RWPE1 (cell line): Measurements from ENCODE around the gene CAMTA2.

ENCODE experiments used
- CTCF ChIA-PET: fragments of 350-600 bp; sonication (Branson Sonifier 250); formaldehyde crosslinking; extraction: SDS; loops from one replicate; lab custom pipeline; 2021; lab: Yijun Ruan, JAX
- POLR2A ChIA-PET: fragments of 400-600 bp; formaldehyde crosslinking; extraction: SDS; loops from one replicate; lab custom pipeline; 2020; ENCODE audit warnings: antibody characterized with exemption; ENCODE audit not compliant: low non-redundant PET; lab: Yijun Ruan, JAX
- DNase-seq: peaks from one replicate; pipeline ENCODE4 v3.0.0; 2012; ENCODE audit warnings: low spot score
- H3K27ac ChIP-seq: fragments of 450-650 bp; 2 replicates; pipeline ENCODE4 v1.5.1; 2017
- TF ChIP-seq, protein P1 (sequence below): fragments of 450-650 bp; conservative IDR thresholded peaks from 2 replicates; pipeline ENCODE4 v1.5.1; 2017; ENCODE audit warnings: low read depth, mild to moderate bottlenecking

CAMTA2 gene

DNA sequence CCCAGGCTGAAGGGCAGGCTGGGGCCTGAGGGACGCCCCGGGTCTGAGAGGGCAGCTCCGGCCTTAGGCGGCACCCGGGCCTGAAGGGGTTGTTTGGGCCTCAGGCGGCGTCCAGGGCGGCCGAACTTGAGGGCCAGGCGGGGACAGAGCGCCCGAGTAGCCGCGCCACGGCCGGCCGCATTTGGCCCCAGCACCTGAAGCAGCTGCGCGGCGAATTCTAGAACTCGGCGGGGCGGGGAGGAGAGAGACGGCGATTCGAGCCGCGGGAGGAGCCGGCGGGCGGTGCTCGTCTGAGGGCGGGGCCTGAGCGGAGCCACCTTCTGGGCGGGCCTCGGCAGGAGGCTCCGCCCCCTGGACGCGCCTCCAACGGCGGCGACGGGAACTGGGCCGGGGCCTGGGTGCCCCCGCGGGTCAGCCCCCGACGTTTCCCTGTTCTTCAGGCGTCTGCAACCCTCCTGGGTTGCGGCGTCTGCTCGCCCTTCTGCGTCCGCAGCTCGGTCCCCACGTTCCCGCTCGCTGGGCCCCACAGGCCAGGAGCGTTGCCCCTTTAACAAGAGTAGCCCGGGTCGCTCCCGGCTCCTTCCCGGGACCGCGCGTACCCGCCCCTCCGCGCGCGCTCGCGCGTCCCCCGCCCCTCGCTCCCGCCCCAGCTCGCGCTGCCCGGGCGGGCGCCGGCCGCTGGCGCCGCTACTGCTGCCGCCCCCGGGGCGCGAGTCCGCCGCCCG is 10.0 kb upstream of the CAMTA2 start, which contains the start of the genes INCA1 and KIF1C:
Gene INCA1 (minus strand): TSS at position 221 of the 725 bp plus-strand sequence. CDS start 3,085 bp downstream, outside the sequence.
Gene KIF1C (plus strand): TSS at position 649 of the 725 bp plus-strand sequence. CDS start 2,297 bp downstream, outside the sequence.
- ChIA-PET CTCF (interaction anchor here (0.6 to 1.3 kb wide), 3 partner anchors 10 to 1484 kb away, joined by 3 to 6 read pairs (median 5); partner anchors contain the start of gene CAMTA2), POLR2A (interaction anchor here (0.9 to 2.0 kb wide), 5 partner anchors 9 to 88 kb away, joined by 3 to 6 read pairs (median 4); partner anchors contain the start of genes RNF167, SLC25A11 and SPAG7)
- DNase-seq = peak; percentile 96
- TF ChIP-seq, protein P1, sequence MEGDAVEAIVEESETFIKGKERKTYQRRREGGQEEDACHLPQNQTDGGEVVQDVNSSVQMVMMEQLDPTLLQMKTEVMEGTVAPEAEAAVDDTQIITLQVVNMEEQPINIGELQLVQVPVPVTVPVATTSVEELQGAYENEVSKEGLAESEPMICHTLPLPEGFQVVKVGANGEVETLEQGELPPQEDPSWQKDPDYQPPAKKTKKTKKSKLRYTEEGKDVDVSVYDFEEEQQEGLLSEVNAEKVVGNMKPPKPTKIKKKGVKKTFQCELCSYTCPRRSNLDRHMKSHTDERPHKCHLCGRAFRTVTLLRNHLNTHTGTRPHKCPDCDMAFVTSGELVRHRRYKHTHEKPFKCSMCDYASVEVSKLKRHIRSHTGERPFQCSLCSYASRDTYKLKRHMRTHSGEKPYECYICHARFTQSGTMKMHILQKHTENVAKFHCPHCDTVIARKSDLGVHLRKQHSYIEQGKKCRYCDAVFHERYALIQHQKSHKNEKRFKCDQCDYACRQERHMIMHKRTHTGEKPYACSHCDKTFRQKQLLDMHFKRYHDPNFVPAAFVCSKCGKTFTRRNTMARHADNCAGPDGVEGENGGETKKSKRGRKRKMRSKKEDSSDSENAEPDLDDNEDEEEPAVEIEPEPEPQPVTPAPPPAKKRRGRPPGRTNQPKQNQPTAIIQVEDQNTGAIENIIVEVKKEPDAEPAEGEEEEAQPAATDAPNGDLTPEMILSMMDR = no peak
- H3K27ac ChIP-seq = peak within 1 kb of the TSS; percentile 89

DNA sequence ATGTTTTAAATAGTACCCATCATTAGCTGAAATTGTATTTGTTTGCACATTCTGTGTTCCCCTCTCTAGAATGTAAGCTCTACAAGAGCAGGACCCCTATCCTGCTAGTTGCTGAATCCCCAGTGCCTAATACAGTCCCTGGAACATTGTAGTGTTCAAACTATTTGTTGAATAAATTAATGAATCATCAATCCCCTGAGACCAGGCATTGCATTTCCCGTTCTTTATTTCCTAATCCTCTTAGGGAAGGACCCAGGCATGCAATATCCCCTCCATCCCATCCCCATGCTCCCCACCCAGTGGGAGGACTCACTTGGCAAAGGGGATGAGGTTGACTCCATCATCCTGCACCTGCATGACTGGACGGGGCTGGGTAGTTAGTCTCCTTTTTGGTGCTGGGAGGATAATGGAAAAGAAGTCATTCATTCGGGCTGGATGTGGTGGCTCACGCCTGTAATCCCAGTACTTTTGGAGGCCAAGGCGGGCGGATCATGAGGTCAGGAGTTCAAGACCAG is 6.7 kb upstream of the CAMTA2 start:
- no peak for DNase-seq
- TF ChIP-seq, protein P1 = no peak
- ChIA-PET CTCF (no interaction called here), POLR2A (interaction anchor here (0.7 kb wide), 1 partner anchor 578 kb away, joined by 11 read pairs; no protein-coding TSS in a partner anchor)
- H3K27ac ChIP-seq = no peak overlapping the region

DNA sequence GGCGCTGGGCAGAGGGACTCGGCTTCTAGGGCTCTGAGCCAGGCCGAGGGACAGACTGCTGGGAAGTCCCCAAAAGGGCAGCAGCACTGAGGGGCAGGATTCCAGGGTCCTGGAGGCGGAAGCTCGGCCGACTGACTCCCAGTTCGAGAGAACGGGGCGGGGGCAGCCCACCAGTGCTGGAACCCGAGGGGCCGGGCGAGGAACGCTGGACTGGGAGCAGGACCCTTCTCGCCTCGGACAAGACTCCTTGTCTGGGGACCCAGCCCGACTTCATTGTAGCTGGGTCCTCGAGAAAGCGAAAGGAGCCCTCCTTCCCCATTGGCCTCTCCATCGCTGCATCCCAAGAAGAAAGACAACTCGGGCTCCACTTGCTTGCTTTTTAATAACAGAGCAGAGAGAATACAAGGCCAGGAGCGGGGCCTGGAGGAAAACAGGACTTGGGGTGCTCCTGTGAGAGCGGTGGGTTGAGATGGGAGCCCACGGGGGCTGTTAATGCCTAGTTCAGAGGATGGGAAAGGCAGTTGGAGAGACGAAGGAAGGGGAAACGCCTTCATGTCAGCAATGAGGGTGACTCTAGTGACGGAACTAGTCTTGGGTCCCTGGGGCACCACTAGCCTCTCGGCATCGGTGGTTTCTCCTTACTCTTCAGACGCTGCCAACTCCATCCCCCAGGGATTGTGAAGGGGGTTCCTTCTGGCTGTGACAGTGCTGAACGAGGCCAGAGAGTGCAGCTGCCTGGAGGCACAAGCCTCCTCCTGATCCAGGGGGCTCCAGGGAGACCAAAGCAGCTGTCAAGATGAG is 492 bp upstream of the CAMTA2 start:
- H3K27ac ChIP-seq = peak overlapping the region; percentile 87
- ChIA-PET CTCF (interaction anchor here (0.6 to 2.0 kb wide), 9 partner anchors 10 to 1321 kb away, joined by 3 to 9 read pairs (median 4); partner anchors contain the start of genes ENO3, INCA1 and KIF1C), POLR2A (interaction anchor here (1.5 to 1.7 kb wide), 2 partner anchors 10 to 19 kb away, joined by 6 to 10 read pairs; partner anchors contain the start of genes INCA1 and KIF1C)
- TF ChIP-seq, protein P1 = no peak
- no peak for DNase-seq

DNA sequence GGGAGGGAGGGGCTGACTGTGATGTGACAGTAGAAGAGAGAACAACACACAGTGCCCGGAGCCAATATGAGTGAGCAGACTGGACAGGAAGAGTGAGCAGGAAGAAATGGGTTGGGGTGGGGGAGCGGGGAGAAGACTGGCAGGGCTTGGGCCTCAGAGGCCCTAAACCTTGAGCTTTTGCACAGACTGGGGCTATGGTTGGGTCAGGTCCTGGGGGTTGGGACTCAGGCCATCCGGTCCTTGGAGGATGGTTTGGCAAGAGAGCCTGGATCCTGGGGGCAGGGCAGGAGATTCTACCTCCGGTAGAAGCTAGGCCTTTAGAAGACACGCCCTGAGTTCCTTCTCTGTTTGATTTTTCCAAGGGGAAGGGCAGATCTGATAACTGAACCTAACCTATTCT is 1.1 kb downstream of the CAMTA2 start:
- peak; percentile 19 for DNase-seq
- peak overlapping the region; percentile 87 for H3K27ac ChIP-seq
- ChIA-PET CTCF (interaction anchor here (0.7 to 2.0 kb wide), 4 partner anchors 33 to 399 kb away, joined by 3 to 9 read pairs (median 4); no protein-coding TSS in a partner anchor), POLR2A (interaction anchor here (0.7 to 1.7 kb wide), 2 partner anchors 17 to 38 kb away, joined by 3 to 10 read pairs; partner anchors contain the start of gene PFN1)
- TF ChIP-seq, protein P1 = no peak

DNA sequence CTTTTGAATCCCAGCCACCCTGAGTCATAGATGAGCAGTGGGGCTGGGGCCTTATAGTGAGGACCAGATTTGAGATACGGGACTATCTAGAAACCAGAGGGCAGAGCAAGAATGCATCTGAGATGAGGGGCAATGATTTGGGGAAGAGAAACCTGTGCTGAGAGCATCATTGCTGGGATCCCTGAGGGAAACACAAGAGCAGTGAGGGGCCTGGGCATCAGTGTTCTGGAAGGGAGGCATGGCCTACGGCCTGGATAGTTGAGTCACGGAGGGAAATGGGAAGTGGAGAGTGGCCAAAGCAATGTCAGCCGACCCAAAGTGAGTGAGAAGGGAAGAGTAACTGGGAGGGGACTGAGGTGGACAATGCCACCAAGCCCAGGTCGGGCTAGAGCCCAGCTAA is 5.2 kb downstream of the CAMTA2 start:
- CTCF ChIA-PET = no interaction called here

More for the DNA sequence above, 5.2 kb downstream of the CAMTA2 start:
- H3K27ac ChIP-seq = peak overlapping the region; percentile 33
- POLR2A ChIA-PET = no interaction called here
- no peak for DNase-seq
- TF ChIP-seq, protein P1 = no peak
